PC-3 (cell line): ENCODE data around the gene RASSF5. TPM values are rescaled to one million over a fixed set of nuclear protein-coding genes. Genes with fewer than 3 reads are reported as not detected.

ENCODE experiments used
- ATAC-seq: fragments of 200-7000 bp; cut with Tn5 transposase; 2 replicates; pipeline ENCODE4 v1.9.1; 2020; ENCODE audit warnings: mild to moderate bottlenecking, moderate library complexity
- BruUV-seq: library from RNA; stranded (reverse); fragments of 400-500 nt; replicated peaks from 2 replicates; lab custom pipeline; 2021; lab: Mats Ljungman, UMichigan
- CTCF ChIA-PET: fragments of 300-600 bp; sonication (Branson Sonifier 250); formaldehyde crosslinking; loops from one replicate; lab custom pipeline; 2022; ENCODE audit warnings: antibody characterized with exemption; lab: Charles Lee
- POLR2A ChIA-PET: fragments of 300-600 bp; sonication (Branson Sonifier 250); formaldehyde crosslinking; loops from one replicate; lab custom pipeline; 2022; ENCODE audit warnings: antibody characterized with exemption; ENCODE audit not compliant: unreplicated experiment; lab: Charles Lee
- DNase-seq: peaks from one replicate; pipeline ENCODE4 v3.0.0-alpha.2; 2015
- H2AFZ ChIP-seq: fragments of 300-600 bp; sonication (generic); 2 replicates; pipeline ENCODE4 v1.6.0; 2016; ENCODE audit warnings: antibody characterized with exemption, low read length
- H3F3A ChIP-seq: fragments of 300-600 bp; sonication (generic); one replicate; pipeline ENCODE4 v1.6.0; 2017; ENCODE audit warnings: antibody characterized with exemption, low read length, control low read depth, mild to moderate bottlenecking; ENCODE audit not compliant: unreplicated experiment
- H3K27ac ChIP-seq: fragments of 300-600 bp; sonication (generic); 2 replicates; pipeline ENCODE4 v1.5.1; 2016; ENCODE audit warnings: mild to moderate bottlenecking, low read length
- H3K27me3 ChIP-seq: fragments of 300-600 bp; sonication (generic); 2 replicates; pipeline ENCODE4 v1.6.1; 2016; ENCODE audit warnings: low read length, mixed read lengths
- H3K36me3 ChIP-seq: fragments of 300-600 bp; sonication (generic); 2 replicates; pipeline ENCODE4 v1.6.1; 2016; ENCODE audit warnings: low read depth, mixed run types, low read length, mixed read lengths
- H3K4me1 ChIP-seq: fragments of 300-600 bp; sonication (generic); 2 replicates; pipeline ENCODE4 v1.5.1; 2016; ENCODE audit warnings: low read length; ENCODE audit not compliant: insufficient read depth
- H3K4me2 ChIP-seq: fragments of 300-600 bp; sonication (generic); 2 replicates; pipeline ENCODE4 v1.6.0; 2016; ENCODE audit warnings: low read length
- H3K4me3 ChIP-seq: fragments of 300-600 bp; sonication (generic); 2 replicates; pipeline ENCODE4 v1.5.1; 2016; ENCODE audit warnings: mild to moderate bottlenecking, low read length, mixed read lengths
- H3K79me2 ChIP-seq: fragments of 300-600 bp; sonication (generic); 2 replicates; pipeline ENCODE4 v1.6.1; 2017; ENCODE audit warnings: low read length, mixed read lengths
- H3K9ac ChIP-seq: fragments of 300-600 bp; sonication (generic); 2 replicates; pipeline ENCODE4 v1.6.0; 2016; ENCODE audit warnings: mild to moderate bottlenecking, low read length
- H3K9me2 ChIP-seq: fragments of 300-600 bp; sonication (generic); replicated peaks from 2 replicates; pipeline ENCODE4 v1.6.1; 2016; ENCODE audit warnings: mixed run types, low read length, mixed read lengths
- H3K9me3 ChIP-seq: fragments of 300-600 bp; sonication (generic); 2 replicates; pipeline ENCODE4 v1.6.1; 2016; ENCODE audit warnings: low read length, mixed read lengths
- H4K20me1 ChIP-seq: fragments of 300-600 bp; sonication (generic); 2 replicates; pipeline ENCODE4 v1.6.1; 2016; ENCODE audit warnings: low read length, mixed read lengths
- CTCF ChIP-seq: fragments of 300-600 bp; sonication (generic); conservative IDR thresholded peaks from 2 replicates; pipeline ENCODE4 v1.5.1; 2017; ENCODE audit warnings: antibody characterized with exemption, low read depth, mild to moderate bottlenecking, low read length
- EZH2 ChIP-seq: fragments of 300-600 bp; sonication (generic); IDR thresholded peaks from one replicate; pipeline ENCODE4 v1.6.1; 2017; ENCODE audit warnings: antibody characterized with exemption, mild to moderate bottlenecking, low read length; ENCODE audit not compliant: unreplicated experiment
- EZH2phosphoT487 ChIP-seq: fragments of 300-600 bp; sonication (generic); IDR thresholded peaks from 2 replicates; pipeline ENCODE4 v1.6.1; 2018; ENCODE audit warnings: mild to moderate bottlenecking, antibody characterized with exemption, low read length, borderline replicate concordance
- intact Hi-C: fragments of 100-400 bp; cut with micrococcal nuclease; formaldehyde crosslinking; loops from 2 replicates; pipeline ENCODE4 v1.9.0; 2023
- total RNA-seq: library from RNA; depleted of rRNA; stranded (reverse); fragments of >200 nt; gene quantifications from 2 replicates; pipeline ENCODE4 v1.2.3, GENCODE V29; 2014

Gene RASSF5
- total RNA-seq, 1 experiment from 2014 or later = 15.5 TPM

GRCh38 chr1:206463137-206463536 lies 44.2 kb upstream of the RASSF5 start:
- H3K27me3 ChIP-seq = no peaks in the 10 kb centered on the region
- H3K27ac ChIP-seq = no peak overlapping the region
- BruUV-seq = no TSS peak
- DNase-seq = no peak
- no peak overlapping the region for H3K9ac ChIP-seq
- ATAC-seq = no peak
- TF ChIP-seq EZH2phosphoT487 (no peak), EZH2 (no peak), CTCF (no peak)
- CTCF ChIA-PET = interaction anchor here (0.5 kb wide), 1 partner anchor 82 kb away, joined by 3 read pairs; no protein-coding TSS in a partner anchor
- intact Hi-C loops = no loop called here
- H3K9me3 ChIP-seq = no peaks in the 10 kb centered on the region
- no peaks in the 10 kb centered on the region for H3F3A ChIP-seq
- peaks cover 7% of the 10 kb centered on the region; the same call in 1 of the 2 replicates for H3K4me1 ChIP-seq
- H3K4me3 ChIP-seq = no peak overlapping the region
- H3K9me2 ChIP-seq = no peaks in the 10 kb centered on the region
- POLR2A ChIA-PET = interaction anchor here (0.7 kb wide), 2 partner anchors 55 to 119 kb away, joined by 3 read pairs; no protein-coding TSS in a partner anchor
- H3K36me3 ChIP-seq = peaks cover 4% of the 10 kb centered on the region; the same call in 1 of the 2 replicates
- H3K79me2 ChIP-seq = no peaks in the 10 kb centered on the region
- no peaks in the 10 kb centered on the region for H4K20me1 ChIP-seq
- no peak overlapping the region for H3K4me2 ChIP-seq
- H2AFZ ChIP-seq = no peak overlapping the region

GRCh38 chr1:206463911-206464310 lies 43.4 kb upstream of the RASSF5 start:
- CTCF ChIA-PET = interaction anchor here (0.5 kb wide), 1 partner anchor 81 kb away, joined by 3 read pairs; no protein-coding TSS in a partner anchor
- POLR2A ChIA-PET = interaction anchor here (0.7 kb wide), 2 partner anchors 54 to 118 kb away, joined by 3 read pairs; no protein-coding TSS in a partner anchor

More at GRCh38 chr1:206463911-206464310, 43.4 kb upstream of the RASSF5 start:
- H4K20me1 ChIP-seq = no peaks in the 10 kb centered on the region
- intact Hi-C loops = no loop called here
- no peaks in the 10 kb centered on the region for H3K27me3 ChIP-seq
- H3K27ac ChIP-seq = no peak overlapping the region
- ATAC-seq = no peak
- DNase-seq = no peak
- no TSS peak for BruUV-seq
- TF ChIP-seq EZH2 = no peak
- TF ChIP-seq EZH2phosphoT487 = no peak
- TF ChIP-seq CTCF = no peak
- no peaks in the 10 kb centered on the region for H3K9me2 ChIP-seq
- no peak overlapping the region for H3K4me2 ChIP-seq
- no peaks in the 10 kb centered on the region for H3K79me2 ChIP-seq
- no peak overlapping the region for H2AFZ ChIP-seq
- no peak overlapping the region for H3K9ac ChIP-seq
- no peaks in the 10 kb centered on the region for H3K9me3 ChIP-seq
- H3K4me3 ChIP-seq = no peak overlapping the region
- H3K36me3 ChIP-seq = no peaks in the 10 kb centered on the region; the same call in 1 of the 2 replicates
- H3F3A ChIP-seq = no peaks in the 10 kb centered on the region
- peaks cover 10% of the 10 kb centered on the region for H3K4me1 ChIP-seq
